Natural killer cell treated with Interleukin-12 subunit alpha and Interleukin-12 subunit beta and Interleukin-15 and Interleukin-18, amount 100 ng/mL, for 72 hours (primary cell): ENCODE results near the gene TARS2. TPM values are rescaled to one million over a fixed set of nuclear protein-coding genes. Genes with fewer than 3 reads are reported as not detected.

Experiments used
- ATAC-seq, 2 donors: fragments of 150-1000 bp; cut with Tn5 transposase in 1 of 2; sonication (Bioruptor Pico), chemical (Tn5 transposase) in 1 of 2; 2 replicates each; pipeline ENCODE4 v1.10.0; 2021
- DNase-seq: peaks from one replicate; pipeline ENCODE4 v3.0.0; 2022; ENCODE audit warnings: low spot score
- H3K27ac Mint-ChIP-seq, 2 donors: 1 replicate in 1 of 2; 2 replicates in 1 of 2; pipeline ENCODE4 v1.8.0; 2022; ENCODE audit warnings: mixed read lengths in 2 of 2, mild to moderate bottlenecking in 1 of 2, moderate library complexity in 1 of 2
- H3K27me3 Mint-ChIP-seq, 2 donors: 1 replicate in 1 of 2; 2 replicates in 1 of 2; pipeline ENCODE4 v1.8.0; 2022; ENCODE audit warnings: mixed read lengths in 2 of 2
- H3K36me3 Mint-ChIP-seq: one replicate; pipeline ENCODE4 v1.8.0; 2022; ENCODE audit warnings: mixed read lengths
- H3K4me1 Mint-ChIP-seq, 2 donors: 1 replicate in 1 of 2; 2 replicates in 1 of 2; pipeline ENCODE4 v1.8.0; 2022; ENCODE audit warnings: low read depth in 2 of 2, mixed read lengths in 2 of 2, mild to moderate bottlenecking in 1 of 2
- H3K4me3 Mint-ChIP-seq: one replicate; pipeline ENCODE4 v1.8.0; 2022; ENCODE audit warnings: mixed read lengths
- H3K9me3 Mint-ChIP-seq: 2 replicates; pipeline ENCODE4 v1.8.0; 2022; ENCODE audit warnings: mixed read lengths
- total RNA-seq, 2 donors: library from RNA; stranded (reverse); gene quantifications; one replicate each; pipeline ENCODE4 v1.2.3, GENCODE V29; 2022

The TARS2 gene
- total RNA-seq, 2 donors from 2014 or later = 31.5 to 59.9 TPM

DNA sequence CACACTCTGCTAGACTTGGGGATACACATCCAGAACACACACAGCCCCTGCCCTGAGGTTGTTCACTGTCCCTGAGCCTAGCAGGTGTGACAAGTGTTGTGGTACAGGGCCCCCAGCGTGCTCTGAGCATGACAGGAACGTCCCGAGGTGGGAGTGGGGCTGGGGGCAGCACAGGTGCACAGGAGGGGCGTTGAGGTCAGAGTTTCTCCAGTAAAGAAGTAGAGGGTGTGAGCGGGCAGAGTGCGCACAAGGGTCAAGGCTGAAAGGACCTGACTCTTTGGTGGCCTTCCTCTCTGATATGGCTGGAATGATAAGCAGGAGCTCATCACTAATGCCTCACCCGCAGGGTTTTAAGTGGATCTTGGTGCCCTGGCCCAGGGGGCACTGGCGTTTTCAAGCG is 27.0 kb downstream of the TARS2 start:
- DNase-seq (peak; percentile 56), ATAC-seq (no peak)
- peak overlapping the region; percentile 46 to 74 for H3K27ac Mint-ChIP-seq
- H3K36me3 Mint-ChIP-seq = no peaks in the 10 kb centered on the region
- H3K4me1 Mint-ChIP-seq = peaks cover 9 to 12% of the 10 kb centered on the region in 2 donors
- no peaks in the 10 kb centered on the region for H3K27me3 Mint-ChIP-seq
- no peaks in the 10 kb centered on the region for H3K9me3 Mint-ChIP-seq
- H3K4me3 Mint-ChIP-seq = peak overlapping the region; percentile 80

DNA sequence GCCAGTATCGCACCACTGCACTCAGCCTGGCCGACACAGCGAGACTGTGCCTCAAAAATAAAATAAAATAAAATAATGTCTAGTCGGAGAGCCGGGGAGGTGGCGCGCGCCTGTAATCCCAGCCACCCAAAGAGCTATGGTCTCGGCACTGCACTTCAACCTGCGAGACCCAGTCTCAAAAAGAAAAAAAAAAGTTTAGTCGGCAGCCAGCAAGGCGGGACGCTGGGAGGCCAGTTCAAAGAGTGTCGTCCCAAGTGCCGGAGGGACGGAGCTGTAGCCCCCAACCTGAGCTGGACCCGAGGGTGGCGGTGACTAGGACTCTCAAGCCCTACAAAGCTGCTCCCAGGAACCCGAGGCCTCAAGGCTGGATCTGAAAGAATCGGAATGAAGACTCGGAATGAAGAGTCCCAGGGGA is 27.7 kb downstream of the TARS2 start:
- peak in 1 of 2 donors; percentile 0 for ATAC-seq
- Mint-ChIP-seq H3K9me3 (no peaks in the 10 kb centered on the region), H3K27ac (peak overlapping the region; percentile 46 to 74), H3K4me3 (peak overlapping the region; percentile 80), H3K36me3 (no peaks in the 10 kb centered on the region), H3K4me1 (peaks cover 9 to 12% of the 10 kb centered on the region in 2 donors), H3K27me3 (no peaks in the 10 kb centered on the region)
- peak; percentile 45 for DNase-seq

DNA sequence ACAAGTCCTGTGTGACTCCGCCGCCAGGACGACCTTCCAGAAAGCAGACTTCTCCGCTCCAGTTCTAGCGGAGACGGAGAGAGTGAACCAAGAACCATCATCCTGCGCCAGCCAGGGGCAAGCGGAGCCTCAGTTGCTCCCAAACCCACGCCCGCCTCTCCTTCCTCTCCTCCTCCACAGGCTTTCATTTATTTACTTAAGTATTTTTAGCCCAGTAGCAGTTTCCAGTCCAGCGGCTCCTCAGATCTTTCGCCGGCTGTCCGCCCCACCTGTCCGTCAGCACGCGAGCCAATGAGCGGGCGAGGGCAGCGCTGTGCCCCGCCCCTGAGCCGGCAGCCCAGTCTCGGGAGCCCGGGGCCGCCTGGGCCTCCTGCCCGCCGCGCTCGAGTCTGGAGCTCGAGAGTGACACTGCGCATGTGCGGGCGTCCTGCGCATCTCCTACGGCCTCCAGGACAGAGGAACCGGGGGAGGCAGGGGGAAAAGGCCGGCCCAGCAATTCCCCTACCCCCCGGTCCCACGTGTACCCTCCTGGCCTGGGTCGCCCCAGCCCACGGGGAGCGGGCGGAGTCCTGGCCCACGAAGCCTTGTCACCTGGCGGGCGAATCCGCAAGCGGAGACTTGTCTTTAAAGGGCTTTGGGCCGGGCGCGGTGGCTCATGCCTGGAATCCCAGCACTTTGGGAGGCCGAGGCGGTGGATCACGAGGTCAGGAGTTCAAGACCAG is 28.3 kb downstream of the TARS2 start, which contains the start of gene FALEC:
FALEC (plus strand) TSS at position 425 of the 722 bp plus-strand sequence.
- ATAC-seq = peak; percentile 100
- Mint-ChIP-seq H3K27me3 (no peaks in the 10 kb centered on the region), H3K36me3 (no peaks in the 10 kb centered on the region), H3K9me3 (no peaks in the 10 kb centered on the region), H3K4me1 (peaks cover 9 to 12% of the 10 kb centered on the region in 2 donors), H3K4me3 (peak within 1 kb of the TSS; percentile 80), H3K27ac (peak within 1 kb of the TSS; percentile 46 to 74)
- DNase-seq = peak; percentile 98

DNA sequence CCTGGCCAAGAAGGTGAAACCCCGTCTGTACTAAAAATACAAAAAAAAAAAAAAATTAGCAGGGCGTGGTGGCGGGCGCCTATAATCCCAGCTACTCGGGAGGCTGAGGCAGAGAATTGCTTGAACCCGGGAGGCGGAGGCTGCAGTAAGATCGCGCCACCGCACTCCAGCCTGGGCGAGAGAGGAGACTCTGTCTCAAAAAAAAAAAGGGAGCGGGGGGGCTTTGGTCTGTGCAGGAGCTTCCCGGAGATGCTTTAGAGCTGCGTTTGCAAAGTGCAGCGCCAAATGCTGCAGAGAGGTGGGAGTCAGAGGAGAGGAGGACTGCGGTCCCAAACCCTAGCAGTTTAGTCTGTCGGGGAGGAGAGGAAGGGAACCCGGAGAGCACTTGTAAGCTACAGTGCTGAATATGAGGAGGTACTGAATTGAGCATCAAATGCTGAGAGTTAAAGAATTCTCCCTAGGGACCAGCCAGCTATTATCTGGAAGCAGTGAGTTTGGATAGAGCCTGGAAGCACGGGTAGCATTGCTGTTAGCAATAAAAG is 28.9 kb downstream of the TARS2 start:
- peak; percentile 44 for DNase-seq
- H3K9me3 Mint-ChIP-seq = no peaks in the 10 kb centered on the region
- no peaks in the 10 kb centered on the region for H3K27me3 Mint-ChIP-seq
- peak in 1 of 2 donors; percentile 18 for ATAC-seq
- peaks cover 9 to 12% of the 10 kb centered on the region in 2 donors for H3K4me1 Mint-ChIP-seq
- peak overlapping the region in 1 of 2 donors; percentile 74 for H3K27ac Mint-ChIP-seq
- peak overlapping the region; percentile 80 for H3K4me3 Mint-ChIP-seq
- no peaks in the 10 kb centered on the region for H3K36me3 Mint-ChIP-seq

DNA sequence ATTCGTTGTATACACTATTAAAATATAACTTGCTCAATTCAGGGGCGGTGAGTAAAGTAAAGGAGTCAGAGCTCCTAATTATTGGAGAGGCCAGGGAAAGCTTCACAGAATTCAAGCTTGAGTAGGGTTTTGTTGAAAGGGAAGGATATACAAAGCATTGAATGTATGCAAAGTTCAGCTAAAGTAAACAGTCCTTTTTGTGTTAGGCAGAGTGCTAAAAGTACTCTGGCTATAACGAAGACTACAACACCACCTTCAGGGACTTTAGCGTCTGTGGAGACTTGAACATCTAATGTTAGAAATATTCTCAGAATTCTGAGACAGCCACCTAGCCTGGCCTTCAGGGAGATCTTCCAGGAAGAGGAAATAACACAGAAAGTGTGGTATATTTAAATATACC is 29.4 kb downstream of the TARS2 start:
- ATAC-seq (no peak), DNase-seq (no peak)
- peak overlapping the region in 1 of 2 donors; percentile 74 for H3K27ac Mint-ChIP-seq
- H3K4me3 Mint-ChIP-seq = peak overlapping the region; percentile 80
- H3K27me3 Mint-ChIP-seq = no peaks in the 10 kb centered on the region
- H3K4me1 Mint-ChIP-seq = peaks cover 9 to 12% of the 10 kb centered on the region in 2 donors
- no peaks in the 10 kb centered on the region for H3K36me3 Mint-ChIP-seq
- no peaks in the 10 kb centered on the region for H3K9me3 Mint-ChIP-seq

DNA sequence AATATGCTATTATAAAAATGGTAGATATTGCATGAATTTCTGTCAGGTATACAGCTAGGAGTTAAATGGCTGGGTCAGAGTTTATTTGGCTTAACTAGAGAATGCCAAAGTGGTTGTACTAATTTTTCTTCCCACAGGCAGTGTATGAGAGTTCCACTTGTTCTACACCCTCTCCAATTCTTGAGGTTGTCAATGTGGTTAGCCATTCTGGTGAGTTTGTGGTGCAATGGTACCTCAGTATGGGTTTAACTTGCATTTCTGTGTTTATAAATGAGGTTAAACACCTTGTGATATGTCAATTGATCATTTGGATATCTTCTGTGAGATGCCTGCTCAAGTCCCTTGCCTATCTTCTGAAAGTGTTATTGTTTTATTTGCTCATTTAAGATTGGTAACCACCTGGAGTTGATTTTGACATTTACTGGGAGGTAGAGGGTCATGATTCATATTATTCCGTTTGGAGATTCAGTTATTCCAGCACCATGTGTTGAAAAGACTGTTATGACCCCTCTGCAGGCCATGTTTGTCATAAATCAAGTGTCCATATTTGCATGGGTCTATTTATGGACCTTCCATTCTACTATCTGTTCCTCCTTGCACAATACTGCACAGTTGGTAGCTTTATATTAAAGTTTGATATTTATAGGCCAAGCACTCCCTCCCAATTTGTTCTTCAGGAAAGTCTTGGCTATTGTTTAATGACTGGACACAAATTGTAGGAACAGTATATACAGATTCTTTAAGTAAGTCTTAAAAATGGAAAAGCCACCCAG is 34.2 kb downstream of the TARS2 start:
- ATAC-seq = no peak
- no peaks in the 10 kb centered on the region for H3K9me3 Mint-ChIP-seq
- DNase-seq = peak; percentile 49
- H3K27me3 Mint-ChIP-seq = no peaks in the 10 kb centered on the region
- H3K27ac Mint-ChIP-seq = no peak overlapping the region
- H3K4me3 Mint-ChIP-seq = no peak overlapping the region
- H3K36me3 Mint-ChIP-seq = no peaks in the 10 kb centered on the region
- H3K4me1 Mint-ChIP-seq = peaks cover 3% of the 10 kb centered on the region in 2 donors

DNA sequence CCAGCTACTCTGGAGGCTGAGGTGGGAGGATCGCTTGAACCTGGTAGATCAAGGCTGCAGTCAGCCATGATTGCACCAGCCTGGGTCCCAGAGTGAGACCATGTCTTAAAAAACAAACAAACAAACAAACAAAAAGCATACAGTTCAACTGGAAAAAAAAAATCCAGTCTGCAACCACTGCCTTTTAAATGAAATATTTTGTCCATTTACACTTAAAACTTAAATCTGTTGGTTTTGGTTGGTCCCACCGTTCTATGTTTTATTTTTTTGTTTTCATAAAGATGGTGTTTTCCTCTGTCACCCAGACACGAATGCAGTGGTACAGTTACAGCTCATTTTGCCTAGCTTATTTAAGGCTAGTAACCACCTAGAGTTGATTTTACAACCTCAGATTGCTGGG is 38.1 kb downstream of the TARS2 start:
- DNase-seq (peak; percentile 3), ATAC-seq (no peak)
- H3K36me3 Mint-ChIP-seq = no peaks in the 10 kb centered on the region
- H3K9me3 Mint-ChIP-seq = no peaks in the 10 kb centered on the region
- no peaks in the 10 kb centered on the region for H3K27me3 Mint-ChIP-seq
- H3K27ac Mint-ChIP-seq = no peak overlapping the region
- no peak overlapping the region for H3K4me3 Mint-ChIP-seq
- H3K4me1 Mint-ChIP-seq = no peaks in the 10 kb centered on the region

DNA sequence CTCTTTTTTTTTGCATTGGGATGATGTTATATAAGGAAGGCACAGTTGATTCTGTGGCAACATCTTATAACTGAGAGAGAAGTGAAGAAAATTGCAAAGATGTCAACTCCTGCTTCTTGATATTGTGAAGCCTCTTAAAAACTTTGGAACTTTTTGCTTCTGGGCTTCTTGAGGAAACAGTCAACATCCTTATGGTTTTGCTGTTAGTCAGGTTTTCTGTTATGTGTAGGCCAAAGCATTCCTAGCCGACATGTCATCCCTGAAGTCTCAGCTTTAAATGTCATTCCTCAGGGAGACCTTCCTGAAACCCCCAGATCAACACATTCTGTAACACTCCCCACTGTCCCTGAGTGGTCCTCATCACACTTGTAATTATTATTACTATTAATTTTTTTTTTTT is 41.0 kb downstream of the TARS2 start:
- no peaks in the 10 kb centered on the region for H3K9me3 Mint-ChIP-seq
- DNase-seq = peak; percentile 8
- peaks cover 0 to 4% of the 10 kb centered on the region in 2 donors for H3K4me1 Mint-ChIP-seq
- H3K27ac Mint-ChIP-seq = no peak overlapping the region
- H3K27me3 Mint-ChIP-seq = no peaks in the 10 kb centered on the region
- no peak overlapping the region for H3K4me3 Mint-ChIP-seq
- ATAC-seq = no peak
- H3K36me3 Mint-ChIP-seq = no peaks in the 10 kb centered on the region

DNA sequence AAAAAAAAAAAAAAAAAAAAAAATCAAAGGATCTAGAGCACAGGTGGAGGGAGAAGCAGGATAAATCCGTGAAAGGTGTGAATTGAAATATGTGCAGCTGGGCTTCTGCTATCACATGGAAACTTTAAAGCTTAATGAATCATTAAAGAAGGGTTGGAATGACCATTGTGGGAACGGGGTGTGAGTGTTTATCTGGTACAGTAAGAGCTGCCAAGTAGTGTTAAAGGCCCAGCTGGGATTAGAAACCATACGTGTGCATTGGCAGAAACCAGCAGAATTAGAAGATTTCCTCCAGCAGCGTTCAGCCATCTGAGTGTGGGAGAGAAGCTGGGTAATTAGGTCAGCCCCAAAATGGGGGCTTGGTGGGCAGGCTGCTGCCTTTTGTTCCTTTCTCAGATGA is 41.8 kb downstream of the TARS2 start:
- ATAC-seq = no peak
- Mint-ChIP-seq H3K4me1 (peaks cover 0 to 4% of the 10 kb centered on the region in 2 donors), H3K27me3 (no peaks in the 10 kb centered on the region), H3K9me3 (no peaks in the 10 kb centered on the region), H3K27ac (no peak overlapping the region), H3K4me3 (no peak overlapping the region), H3K36me3 (no peaks in the 10 kb centered on the region)
- no peak for DNase-seq

DNA sequence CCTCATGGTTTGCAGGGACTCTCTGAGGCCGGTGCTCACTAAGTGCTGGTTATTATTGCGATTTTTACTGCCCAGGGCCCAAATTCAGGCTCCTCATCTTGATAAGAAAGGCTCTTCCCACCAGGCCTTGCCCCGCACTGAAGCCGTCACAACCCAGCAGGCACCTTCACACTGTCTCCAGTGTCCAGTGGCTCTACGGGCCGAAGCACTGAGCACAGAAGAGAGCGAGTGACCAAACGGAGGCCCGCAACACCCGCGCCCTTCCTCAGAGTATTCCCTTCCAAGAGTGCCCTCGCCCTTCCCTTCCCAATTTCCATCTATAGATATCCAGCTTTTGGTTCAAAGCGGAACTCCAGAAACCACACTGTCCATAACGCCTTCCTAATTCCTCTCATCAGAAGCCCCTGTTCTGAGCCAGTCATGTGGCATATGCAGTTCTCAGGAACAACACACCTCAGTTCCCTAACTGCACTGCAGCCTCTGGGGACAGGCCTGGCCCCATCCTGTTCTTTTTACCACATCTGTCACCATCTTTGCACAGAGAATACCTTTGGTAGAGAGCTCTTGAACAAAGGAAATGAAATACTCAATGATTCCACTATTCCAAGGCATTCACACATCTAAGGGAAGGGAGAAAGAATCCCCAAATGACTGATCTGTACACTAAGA is 43.4 kb downstream of the TARS2 start:
- H3K4me3 Mint-ChIP-seq = no peak overlapping the region
- H3K4me1 Mint-ChIP-seq = peaks cover 0 to 4% of the 10 kb centered on the region in 2 donors
- H3K36me3 Mint-ChIP-seq = no peaks in the 10 kb centered on the region
- no peak overlapping the region for H3K27ac Mint-ChIP-seq
- H3K27me3 Mint-ChIP-seq = no peaks in the 10 kb centered on the region
- no peaks in the 10 kb centered on the region for H3K9me3 Mint-ChIP-seq
- DNase-seq (peak; percentile 46), ATAC-seq (no peak)

DNA sequence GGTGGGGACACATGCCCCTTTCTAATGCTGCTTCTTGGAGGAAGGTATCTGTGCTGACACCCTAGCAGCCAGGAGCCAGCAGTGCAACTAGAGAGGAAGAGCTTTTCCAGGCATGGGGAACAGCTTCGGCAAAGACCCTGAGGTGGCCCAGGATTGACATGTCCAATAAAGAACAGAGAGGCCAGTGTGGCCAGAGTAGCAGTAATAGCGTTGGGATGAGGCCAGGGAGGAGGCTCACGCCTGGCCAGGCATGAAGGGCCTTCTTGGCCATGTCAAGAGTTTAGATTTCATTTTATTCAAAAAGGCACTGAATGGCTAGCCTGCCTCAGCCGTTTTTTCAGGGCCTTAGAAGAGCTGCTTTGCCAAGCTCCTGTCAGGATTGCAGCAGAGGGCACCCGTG is 45.6 kb downstream of the TARS2 start:
- Mint-ChIP-seq H3K9me3 (no peaks in the 10 kb centered on the region), H3K4me3 (no peak overlapping the region), H3K27me3 (no peaks in the 10 kb centered on the region), H3K4me1 (peaks cover 0 to 4% of the 10 kb centered on the region in 2 donors), H3K36me3 (no peaks in the 10 kb centered on the region), H3K27ac (no peak overlapping the region)
- DNase-seq (no peak), ATAC-seq (no peak)

DNA sequence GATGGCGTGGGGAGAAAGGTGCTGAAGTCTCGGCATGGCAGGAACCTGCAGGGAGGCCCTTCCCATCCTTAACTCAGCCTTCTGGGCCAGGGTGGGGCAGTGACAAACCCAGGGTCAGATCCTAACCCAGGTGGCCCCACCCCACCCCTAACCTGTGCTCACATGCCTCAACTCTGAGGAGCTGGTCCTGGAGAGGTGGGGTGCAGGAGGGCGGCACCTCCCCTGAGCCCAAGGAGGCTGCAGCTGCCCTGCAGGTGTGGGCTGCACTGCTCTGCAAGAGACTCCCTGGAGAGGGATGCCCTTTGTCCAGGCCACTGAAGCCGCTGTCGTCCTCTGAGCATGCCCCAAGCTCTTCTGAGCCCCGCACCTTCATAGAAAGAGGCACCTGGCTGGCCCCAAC is 46.8 kb downstream of the TARS2 start:
- no peaks in the 10 kb centered on the region for H3K27me3 Mint-ChIP-seq
- peak; percentile 12 for DNase-seq
- H3K27ac Mint-ChIP-seq = no peak overlapping the region
- ATAC-seq = no peak
- H3K9me3 Mint-ChIP-seq = no peaks in the 10 kb centered on the region
- H3K36me3 Mint-ChIP-seq = no peaks in the 10 kb centered on the region
- peaks cover 0 to 4% of the 10 kb centered on the region in 2 donors for H3K4me1 Mint-ChIP-seq
- no peak overlapping the region for H3K4me3 Mint-ChIP-seq

DNA sequence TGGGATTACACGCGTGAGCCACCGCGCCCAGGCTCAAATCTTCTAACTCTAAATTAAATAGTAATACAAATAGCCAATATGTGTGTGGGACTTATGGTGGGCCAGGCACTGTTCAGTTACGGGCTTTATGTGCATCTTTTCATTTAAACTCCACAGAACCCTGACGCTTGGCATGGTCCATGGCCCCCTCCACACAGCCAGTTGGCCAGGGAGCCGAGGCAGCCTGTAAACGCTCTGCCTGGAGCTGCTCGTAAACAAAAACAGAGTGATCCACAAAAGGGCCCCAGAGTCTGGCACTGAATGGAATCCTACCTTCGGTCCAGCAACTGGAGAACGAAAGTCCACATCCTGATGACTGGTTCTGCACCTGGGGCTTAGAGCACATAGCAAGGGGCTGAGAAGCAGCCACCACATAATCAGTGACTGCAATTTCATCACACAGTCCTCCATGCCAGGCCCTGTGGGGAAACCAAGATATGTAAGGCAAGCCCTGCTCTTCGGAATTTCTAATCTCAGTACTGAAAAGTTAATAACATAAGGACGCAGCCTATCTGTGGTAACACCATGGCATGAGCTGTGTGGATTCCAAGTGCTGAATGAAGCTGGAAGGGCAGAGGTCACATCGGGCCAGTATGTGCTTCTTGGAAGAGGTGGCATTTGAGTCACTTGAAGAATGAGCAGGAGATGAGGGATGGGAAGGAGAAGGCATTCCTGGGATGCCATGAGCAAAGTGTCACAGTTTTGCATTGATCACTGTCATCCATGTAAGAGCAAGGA is 48.5 kb downstream of the TARS2 start:
- peaks cover 0 to 4% of the 10 kb centered on the region in 2 donors for H3K4me1 Mint-ChIP-seq
- no peak overlapping the region for H3K4me3 Mint-ChIP-seq
- ATAC-seq (no peak), DNase-seq (peak; percentile 53)
- H3K27ac Mint-ChIP-seq = no peak overlapping the region
- H3K9me3 Mint-ChIP-seq = no peaks in the 10 kb centered on the region
- no peaks in the 10 kb centered on the region for H3K27me3 Mint-ChIP-seq
- H3K36me3 Mint-ChIP-seq = no peaks in the 10 kb centered on the region
